Mesothelial cell of epicardium (in vitro differentiated cells): ENCODE results near the gene FRMPD4. TPM values are rescaled to one million over a fixed set of nuclear protein-coding genes. Genes with fewer than 3 reads are reported as not detected.

Experiments used
- DNase-seq, 2 experiments: peaks; one replicate each; pipeline ENCODE4 v3.0.0; 2021; ENCODE audit warnings: low spot score in 2 of 2; ENCODE audit not compliant: unreplicated experiment in 2 of 2
- H3K27ac Mint-ChIP-seq: 2 replicates; pipeline ENCODE4 v1.8.0; 2021; ENCODE audit warnings: mixed read lengths
- H3K27me3 Mint-ChIP-seq: 2 replicates; pipeline ENCODE4 v1.8.0; 2021; ENCODE audit warnings: low read depth, mixed read lengths
- H3K36me3 Mint-ChIP-seq: 2 replicates; pipeline ENCODE4 v1.8.0; 2021; ENCODE audit warnings: mixed read lengths
- H3K4me1 Mint-ChIP-seq: 2 replicates; pipeline ENCODE4 v1.8.0; 2021; ENCODE audit warnings: mixed read lengths
- H3K4me3 Mint-ChIP-seq: 2 replicates; pipeline ENCODE4 v1.8.0; 2021; ENCODE audit warnings: mild to moderate bottlenecking, moderate library complexity, mixed read lengths
- H3K9me3 Mint-ChIP-seq: 2 replicates; pipeline ENCODE4 v1.8.0; 2021; ENCODE audit warnings: mixed read lengths
- total RNA-seq: library from RNA; stranded (reverse); gene quantifications from 3 replicates; pipeline ENCODE4 v1.2.1, GENCODE V29; 2021
- TF ChIP-seq, protein P1 (sequence below): fragments of 200-600 bp; sonication (generic); IDR thresholded peaks from one replicate; pipeline ENCODE4 v1.5.0; 2021; ENCODE audit warnings: antibody characterized with exemption; ENCODE audit not compliant: unreplicated experiment

Gene FRMPD4
- total RNA-seq, 1 donor from 2014 or later = not detected

DNA sequence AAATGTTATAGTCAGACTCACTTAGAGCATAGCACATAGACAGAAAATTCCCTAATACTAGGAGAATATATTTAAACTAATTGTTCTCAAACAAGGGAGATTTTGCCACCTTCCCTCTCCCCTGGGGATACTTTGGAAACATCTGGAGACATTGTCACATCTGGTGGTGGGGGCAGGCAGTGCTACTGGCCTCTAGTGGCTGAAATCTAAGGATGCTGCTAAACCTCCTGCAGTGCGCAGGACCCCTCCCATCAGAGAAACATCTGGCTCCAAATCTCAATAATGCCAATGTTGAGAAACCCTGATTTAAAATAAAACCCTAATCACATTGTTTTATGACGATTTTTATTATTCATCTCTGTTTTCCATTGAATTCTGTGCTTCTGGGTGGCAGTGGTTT, 244.9 kb downstream of the FRMPD4 start:
- H3K36me3 Mint-ChIP-seq = no peaks in the 10 kb centered on the region
- DNase-seq = no peak
- peaks cover 4% of the 10 kb centered on the region for H3K27me3 Mint-ChIP-seq
- TF ChIP-seq, protein P1, sequence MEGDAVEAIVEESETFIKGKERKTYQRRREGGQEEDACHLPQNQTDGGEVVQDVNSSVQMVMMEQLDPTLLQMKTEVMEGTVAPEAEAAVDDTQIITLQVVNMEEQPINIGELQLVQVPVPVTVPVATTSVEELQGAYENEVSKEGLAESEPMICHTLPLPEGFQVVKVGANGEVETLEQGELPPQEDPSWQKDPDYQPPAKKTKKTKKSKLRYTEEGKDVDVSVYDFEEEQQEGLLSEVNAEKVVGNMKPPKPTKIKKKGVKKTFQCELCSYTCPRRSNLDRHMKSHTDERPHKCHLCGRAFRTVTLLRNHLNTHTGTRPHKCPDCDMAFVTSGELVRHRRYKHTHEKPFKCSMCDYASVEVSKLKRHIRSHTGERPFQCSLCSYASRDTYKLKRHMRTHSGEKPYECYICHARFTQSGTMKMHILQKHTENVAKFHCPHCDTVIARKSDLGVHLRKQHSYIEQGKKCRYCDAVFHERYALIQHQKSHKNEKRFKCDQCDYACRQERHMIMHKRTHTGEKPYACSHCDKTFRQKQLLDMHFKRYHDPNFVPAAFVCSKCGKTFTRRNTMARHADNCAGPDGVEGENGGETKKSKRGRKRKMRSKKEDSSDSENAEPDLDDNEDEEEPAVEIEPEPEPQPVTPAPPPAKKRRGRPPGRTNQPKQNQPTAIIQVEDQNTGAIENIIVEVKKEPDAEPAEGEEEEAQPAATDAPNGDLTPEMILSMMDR = no peak
- peaks cover 15% of the 10 kb centered on the region for H3K9me3 Mint-ChIP-seq
- no peak overlapping the region for H3K27ac Mint-ChIP-seq
- H3K4me1 Mint-ChIP-seq = no peaks in the 10 kb centered on the region
- H3K4me3 Mint-ChIP-seq = no peak overlapping the region

DNA sequence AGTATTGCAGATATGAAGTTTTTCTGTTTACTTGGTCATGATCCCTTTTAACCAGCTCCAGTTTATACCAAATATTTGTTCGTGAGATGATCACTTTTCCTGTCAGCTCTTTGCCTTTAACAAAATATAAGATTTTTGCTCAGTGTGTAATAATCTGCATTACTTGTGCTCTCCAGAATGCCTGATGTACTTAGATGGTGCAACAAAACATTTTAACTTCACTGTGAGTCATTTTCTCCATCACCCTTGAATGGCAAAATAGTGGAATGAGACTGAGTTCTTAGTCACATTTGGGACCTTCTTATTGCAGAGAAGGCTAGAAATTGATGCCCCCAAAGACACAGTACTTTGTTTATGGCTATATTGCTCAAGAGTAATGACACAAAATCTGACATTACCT, 252.0 kb downstream of the FRMPD4 start:
- Mint-ChIP-seq H3K27me3 (no peaks in the 10 kb centered on the region), H3K4me3 (no peak overlapping the region), H3K4me1 (no peaks in the 10 kb centered on the region), H3K36me3 (peaks cover 3% of the 10 kb centered on the region), H3K27ac (no peak overlapping the region), H3K9me3 (peaks cover 31% of the 10 kb centered on the region)
- DNase-seq = no peak
- TF ChIP-seq, protein P1 = no peak

- TF ChIP-seq, protein P1 = no peak
- H3K4me1 Mint-ChIP-seq = no peaks in the 10 kb centered on the region
- no peaks in the 10 kb centered on the region for H3K27me3 Mint-ChIP-seq
- DNase-seq = no peak
- no peak overlapping the region for H3K27ac Mint-ChIP-seq
- no peaks in the 10 kb centered on the region for H3K36me3 Mint-ChIP-seq
- no peak overlapping the region for H3K4me3 Mint-ChIP-seq
- H3K9me3 Mint-ChIP-seq = peaks cover 31% of the 10 kb centered on the region
Observed at GRCh38 chrX:12396584-12396983, 258.3 kb downstream of the FRMPD4 start.

DNA sequence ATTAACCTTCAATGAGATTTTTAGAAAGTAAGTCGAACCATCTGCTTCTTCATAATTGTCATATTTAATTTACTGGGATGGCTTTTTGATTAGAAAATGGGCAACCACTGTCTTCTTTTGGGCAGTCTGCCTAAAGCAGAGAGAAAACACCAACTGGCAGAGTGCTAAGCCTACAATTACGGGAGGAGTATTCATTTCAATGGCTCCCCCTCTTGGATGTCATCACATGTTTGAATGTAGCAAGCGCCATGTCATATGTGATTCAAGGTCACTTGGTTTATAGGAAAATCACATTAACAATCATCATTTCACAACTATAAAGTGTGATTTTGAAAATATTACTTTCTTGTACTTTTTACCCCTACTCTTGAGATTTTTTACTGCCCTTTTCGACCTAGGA, 261.9 kb downstream of the FRMPD4 start:
- DNase-seq = no peak
- Mint-ChIP-seq H3K27ac (no peak overlapping the region), H3K27me3 (peaks cover 2% of the 10 kb centered on the region), H3K36me3 (no peaks in the 10 kb centered on the region), H3K4me1 (no peaks in the 10 kb centered on the region), H3K4me3 (no peak overlapping the region), H3K9me3 (peaks cover 46% of the 10 kb centered on the region)
- TF ChIP-seq, protein P1 = no peak

DNA sequence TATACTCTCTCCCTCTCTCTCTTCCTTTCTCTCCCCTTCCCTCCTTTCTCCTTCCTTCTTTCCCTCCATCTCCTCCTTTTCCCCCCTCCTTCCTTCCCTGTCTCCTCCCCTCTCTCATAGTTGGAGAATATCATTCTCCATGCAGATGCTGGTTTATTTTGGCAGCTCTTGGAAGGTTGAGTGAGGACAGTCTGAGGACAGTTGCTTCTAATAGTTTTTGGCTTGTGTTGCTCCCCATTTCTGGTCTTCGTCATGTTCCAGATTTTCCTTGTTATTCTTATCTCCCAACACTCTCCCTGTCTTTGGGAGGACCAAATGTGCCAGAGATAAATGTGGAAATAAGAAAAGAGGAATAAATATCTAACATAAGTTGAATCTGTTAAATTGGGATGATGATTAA, 263.0 kb downstream of the FRMPD4 start:
- Mint-ChIP-seq H3K4me1 (no peaks in the 10 kb centered on the region), H3K4me3 (no peak overlapping the region), H3K27ac (no peak overlapping the region), H3K27me3 (peaks cover 2% of the 10 kb centered on the region), H3K36me3 (no peaks in the 10 kb centered on the region), H3K9me3 (peaks cover 49% of the 10 kb centered on the region)
- TF ChIP-seq, protein P1 = no peak
- no peak for DNase-seq

GRCh38 chrX:12403474-12404082, 265.3 kb downstream of the FRMPD4 start:
- no peak overlapping the region for H3K27ac Mint-ChIP-seq
- H3K9me3 Mint-ChIP-seq = peaks cover 53% of the 10 kb centered on the region
- TF ChIP-seq, protein P1 = no peak
- no peak for DNase-seq
- H3K4me1 Mint-ChIP-seq = no peaks in the 10 kb centered on the region
- H3K36me3 Mint-ChIP-seq = no peaks in the 10 kb centered on the region
- no peak overlapping the region for H3K4me3 Mint-ChIP-seq
- H3K27me3 Mint-ChIP-seq = peaks cover 2% of the 10 kb centered on the region
